Hepatocyte (in vitro differentiated cells): ENCODE data around the gene INHBC.

Experiments
- CTCF ChIP-seq: fragments of 200-600 bp; sonication (generic); IDR thresholded peaks from 2 replicates; pipeline ENCODE4 v1.5.1; 2016; ENCODE audit warnings: antibody characterized with exemption, mild to moderate bottlenecking; ENCODE audit not compliant: poor library complexity
- EZH2 ChIP-seq: fragments of 200-600 bp; sonication (generic); IDR thresholded peaks from 2 replicates; pipeline ENCODE4 v1.6.1; 2016; ENCODE audit warnings: antibody characterized with exemption, mild to moderate bottlenecking, borderline replicate concordance

GRCh38 chr12:57498132-57498502 lies 63.5 kb downstream of the INHBC start:
- TF ChIP-seq CTCF: no peak
- TF ChIP-seq EZH2: no peak
